HepG2 (cell line): Measurements from ENCODE around the gene ZNF207. TPM values are rescaled to one million over a fixed set of nuclear protein-coding genes. Genes with fewer than 3 reads are reported as not detected.

ENCODE experiments used
- IRF2 ChIP-seq: IDR thresholded peaks from 2 replicates; pipeline ENCODE4 v1.6.1; 2018; ENCODE audit warnings: missing genetic modification reagents, missing compliant biosample characterization
- MAZ ChIP-seq, 2 experiments: sonication (generic) in 1 of 2; formaldehyde crosslinking in 1 of 2; IDR thresholded peaks; 2 replicates each; pipeline versions ENCODE4 v1.5.0 to v1.6.1; 2012 to 2020; ENCODE audit warnings: low read depth in 2 of 2, mild to moderate bottlenecking in 2 of 2, borderline replicate concordance in 1 of 2, improper control_type of control experiment in 1 of 2, low read length in 1 of 2, missing genetic modification reagents in 1 of 2, moderate library complexity in 1 of 2
- PLRG1 ChIP-seq: fragments of 450-650 bp; conservative IDR thresholded peaks from 2 replicates; pipeline ENCODE4 v1.6.1; 2016
- ZBTB7B ChIP-seq: sonication (generic); formaldehyde crosslinking; IDR thresholded peaks from 2 replicates; pipeline ENCODE4 v1.4.0; 2020; ENCODE audit warnings: missing genetic modification reagents
- ZNF350 ChIP-seq: sonication (generic); formaldehyde crosslinking; IDR thresholded peaks from 2 replicates; pipeline ENCODE4 v1.4.0; 2020; ENCODE audit warnings: mild to moderate bottlenecking, low read depth, missing genetic modification reagents, borderline replicate concordance
- ZNF605 ChIP-seq: sonication (generic); formaldehyde crosslinking; IDR thresholded peaks from 2 replicates; pipeline ENCODE4 v1.8.0; 2022; ENCODE audit warnings: mild to moderate bottlenecking, missing genetic modification reagents
- ZNF619 ChIP-seq: sonication (generic); formaldehyde crosslinking; IDR thresholded peaks from 2 replicates; pipeline ENCODE4 v1.4.0; 2020; ENCODE audit warnings: mild to moderate bottlenecking, missing genetic modification reagents
- polyA plus RNA-seq, 8 experiments: library from polyadenylated mRNA; depleted of rRNA in 3 of 8; stranded (reverse) in 7 of 8; unstranded in 1 of 8; fragments of >200 nt; fragmentation: Illumina TruSeq in 4 of 8; extraction: Trizol in 4 of 8; gene quantifications; 2 replicates each; pipeline versions ENCODE4 v1.2.1 to v1.2.3, GENCODE V29; 2011 to 2016; ENCODE audit warnings: low read depth in 4 of 8, missing spikeins in 1 of 8, mixed read lengths in 1 of 8; ENCODE audit not compliant: insufficient read depth in 1 of 8
- total RNA-seq, 5 experiments: library from RNA; depleted of rRNA; stranded (reverse); fragments of >200 nt; fragmentation: Illumina TruSeq; extraction: Trizol; gene quantifications; 2 replicates each; pipeline ENCODE4 v1.2.3, GENCODE V29; 2016; ENCODE audit warnings: low read depth in 1 of 5
- TF ChIP-seq, protein P1 (sequence below): sonication (generic); formaldehyde crosslinking; IDR thresholded peaks from 2 replicates; pipeline ENCODE4 v1.9.0; 2021; ENCODE audit warnings: missing genetic modification reagents, borderline replicate concordance

Gene ZNF207
- total and polyA plus RNA-seq, 2 of the 13 experiments (the other 11 are each of a cell fraction or from before 2014, with no cell fraction given): 150 to 164 TPM

DNA sequence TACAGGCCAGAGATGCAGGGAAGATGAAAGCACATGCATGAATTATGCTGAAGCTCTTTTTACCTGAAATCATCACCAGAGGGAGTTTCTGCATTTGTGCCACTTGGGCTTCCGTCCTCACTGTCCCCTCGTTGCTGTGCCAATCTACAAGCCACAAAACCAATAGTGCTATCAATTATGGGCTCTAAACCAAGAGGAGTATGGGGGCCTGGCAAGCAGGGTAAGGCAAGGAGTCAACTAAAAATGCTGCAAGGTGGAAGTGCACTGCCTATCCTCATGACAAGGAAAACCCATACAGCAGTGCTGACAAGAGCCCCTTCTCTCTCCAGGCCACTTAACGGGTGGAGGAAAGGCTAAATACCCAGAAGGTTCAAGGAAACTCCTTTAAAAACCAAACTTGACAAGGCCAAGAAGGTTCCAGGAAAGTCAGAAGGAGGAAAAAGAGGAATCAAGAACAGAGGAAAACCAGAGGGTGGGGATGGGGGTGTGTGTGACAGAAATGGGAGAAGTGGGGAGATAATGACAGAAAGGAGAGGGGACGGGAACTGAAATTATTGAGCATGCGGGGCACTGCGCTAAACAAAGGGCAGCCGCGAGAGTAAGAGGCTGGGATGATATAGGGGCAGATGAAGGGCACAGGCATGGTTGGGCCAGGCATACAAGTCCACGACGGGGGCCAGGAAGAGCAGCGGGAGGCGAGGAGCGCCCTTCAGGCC is 8.7 kb upstream of the ZNF207 start (continued):
- TF ChIP-seq, protein P1, sequence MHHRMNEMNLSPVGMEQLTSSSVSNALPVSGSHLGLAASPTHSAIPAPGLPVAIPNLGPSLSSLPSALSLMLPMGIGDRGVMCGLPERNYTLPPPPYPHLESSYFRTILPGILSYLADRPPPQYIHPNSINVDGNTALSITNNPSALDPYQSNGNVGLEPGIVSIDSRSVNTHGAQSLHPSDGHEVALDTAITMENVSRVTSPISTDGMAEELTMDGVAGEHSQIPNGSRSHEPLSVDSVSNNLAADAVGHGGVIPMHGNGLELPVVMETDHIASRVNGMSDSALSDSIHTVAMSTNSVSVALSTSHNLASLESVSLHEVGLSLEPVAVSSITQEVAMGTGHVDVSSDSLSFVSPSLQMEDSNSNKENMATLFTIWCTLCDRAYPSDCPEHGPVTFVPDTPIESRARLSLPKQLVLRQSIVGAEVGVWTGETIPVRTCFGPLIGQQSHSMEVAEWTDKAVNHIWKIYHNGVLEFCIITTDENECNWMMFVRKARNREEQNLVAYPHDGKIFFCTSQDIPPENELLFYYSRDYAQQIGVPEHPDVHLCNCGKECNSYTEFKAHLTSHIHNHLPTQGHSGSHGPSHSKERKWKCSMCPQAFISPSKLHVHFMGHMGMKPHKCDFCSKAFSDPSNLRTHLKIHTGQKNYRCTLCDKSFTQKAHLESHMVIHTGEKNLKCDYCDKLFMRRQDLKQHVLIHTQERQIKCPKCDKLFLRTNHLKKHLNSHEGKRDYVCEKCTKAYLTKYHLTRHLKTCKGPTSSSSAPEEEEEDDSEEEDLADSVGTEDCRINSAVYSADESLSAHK (CRISPR knock-in tag): no peak
- TF ChIP-seq MAZ (IDR thresholded peaks at IDR 0.05; ENCODE audit: borderline replicate concordance, low read depth, low read length) (no peak), MAZ (CRISPR knock-in tag; IDR thresholded peaks at IDR 0.05; ENCODE audit: low read depth) (0 out of 2 replicates have a peak, but pooled peaks have one; percentile 2), ZNF619 (CRISPR knock-in tag) (0 out of 2 replicates have a peak, but pooled peaks have one; percentile 38), IRF2 (CRISPR knock-in tag) (no peak; the same call in none of the 2 replicates), ZNF350 (CRISPR knock-in tag) (peak; percentile 47; the same call in 1 of the 2 replicates), ZNF605 (0 out of 2 replicates have a peak, but pooled peaks have one; percentile 10), ZBTB7B (CRISPR knock-in tag) (no peak), PLRG1 (no peak)
